Fibroblast of skin of right biceps (primary cell): ENCODE data around the gene KNG1.
A peak's percentile ranks its signal among the peaks of the same experiment; 100 is the strongest.
"Not testable (repeated sequence)": the region's sequence is repeated elsewhere in the genome, so short reads cannot be mapped to it uniquely, and the experiment has no call there.

Experiments
- DNase-seq: peaks from one replicate; pipeline ENCODE4 v3.0.0-alpha.2; 2013

KNG1 gene

DNA sequence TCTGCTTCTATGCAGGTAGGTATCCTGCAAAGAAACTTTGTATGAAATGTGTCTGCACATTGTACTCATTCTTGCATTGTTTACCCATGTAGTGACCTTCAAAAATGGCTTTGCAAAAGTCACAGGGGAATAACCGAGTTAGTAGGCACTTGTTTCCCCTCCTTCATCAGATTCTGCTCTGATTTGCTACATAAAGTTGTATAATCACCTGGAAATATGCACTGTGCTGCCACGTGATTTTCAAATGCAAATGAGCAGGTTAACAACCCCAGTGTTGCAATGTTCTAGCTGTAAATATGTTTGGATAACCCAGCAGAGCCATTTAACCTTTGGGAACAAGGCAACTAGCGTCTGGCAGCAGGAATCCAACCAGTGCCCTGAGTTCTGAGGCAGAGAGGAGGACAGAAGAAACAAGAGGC, at the start of gene KNG1:
Gene KNG1, plus strand, starts transcription at position 321 of the 419 bp plus-strand sequence. CDS start 184 bp downstream, outside the sequence.
- DNase-seq, result no peak

DNA sequence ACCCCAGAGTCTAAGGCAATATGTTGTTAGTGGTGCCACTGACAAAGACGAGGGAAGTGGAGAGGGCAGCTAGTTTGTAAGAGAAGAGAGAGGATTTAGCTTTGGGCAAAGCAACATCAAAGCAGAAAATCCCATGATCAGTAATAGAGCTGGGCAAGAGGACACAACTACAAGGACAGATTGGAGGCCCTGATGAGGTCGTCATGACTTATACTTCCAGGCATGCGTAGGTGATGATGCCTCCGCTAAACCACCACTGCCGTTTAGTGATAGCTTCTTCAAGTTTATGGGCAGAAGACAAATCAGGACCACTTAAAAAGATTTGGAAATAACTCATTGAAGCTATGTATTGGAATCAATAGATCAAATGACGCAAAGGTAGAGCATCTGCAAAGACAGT, 48.7 kb upstream of the KNG1 start:
- DNase-seq, result no peak

GRCh38 chr3:186669378-186670084, 47.6 kb upstream of the KNG1 start:
- DNase-seq, result no peak

GRCh38 chr3:186670155-186670554, 47.0 kb upstream of the KNG1 start:
- no peak for DNase-seq

- DNase-seq, result no peak
Measured at GRCh38 chr3:186671051-186671450, 46.1 kb upstream of the KNG1 start.

- no peak for DNase-seq
Measured at GRCh38 chr3:186678604-186679003, 38.6 kb upstream of the KNG1 start.

- no peak for DNase-seq
Measured at GRCh38 chr3:186679151-186679550, 38.0 kb upstream of the KNG1 start.

DNA sequence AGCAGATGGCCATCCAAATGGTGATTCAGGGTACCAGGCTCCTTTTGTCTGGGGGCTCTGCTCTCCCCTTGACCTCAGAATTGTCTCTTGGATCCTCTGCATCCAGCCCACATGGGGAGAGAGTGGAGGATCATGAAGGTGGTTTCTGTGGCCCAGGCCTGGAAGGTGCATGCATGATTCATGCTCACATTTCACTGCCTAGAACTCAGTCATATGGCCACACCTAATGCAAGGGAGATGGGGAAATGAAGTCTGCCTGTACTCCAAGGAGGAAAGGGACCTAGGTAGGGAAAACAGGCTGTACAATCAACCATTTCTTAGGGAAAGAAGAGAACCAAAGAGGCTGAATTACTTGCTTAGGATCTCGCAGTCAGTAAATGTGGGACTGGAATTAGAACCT, 36.3 kb upstream of the KNG1 start:
- DNase-seq, result no peak

- DNase-seq, result no peak
Measured at GRCh38 chr3:186682812-186683211, 34.3 kb upstream of the KNG1 start.

- no peak for DNase-seq
Measured at GRCh38 chr3:186683979-186684378, 33.2 kb upstream of the KNG1 start.

DNA sequence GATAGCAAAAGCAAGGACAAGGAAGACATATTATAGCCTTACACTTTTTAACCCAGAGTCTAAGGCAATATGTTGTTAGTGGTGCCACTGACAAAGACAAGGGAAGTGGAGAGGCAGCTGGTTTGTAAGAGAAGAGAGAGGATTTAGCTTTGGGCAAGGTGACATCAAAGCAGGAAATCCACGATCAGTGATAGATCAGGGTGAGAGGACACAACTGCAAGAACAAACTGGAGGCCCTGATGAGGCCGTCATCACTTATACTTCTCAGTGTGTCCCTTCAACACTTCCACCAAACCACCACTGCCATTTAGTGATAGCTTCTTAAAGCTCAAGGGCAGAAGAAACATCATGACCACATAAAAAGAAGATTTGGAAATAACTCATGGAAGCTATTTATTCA, 30.7 kb upstream of the KNG1 start:
- not testable (repeated sequence) for DNase-seq

- no peak for DNase-seq
Measured at GRCh38 chr3:186687120-186687651, 30.0 kb upstream of the KNG1 start.

DNA sequence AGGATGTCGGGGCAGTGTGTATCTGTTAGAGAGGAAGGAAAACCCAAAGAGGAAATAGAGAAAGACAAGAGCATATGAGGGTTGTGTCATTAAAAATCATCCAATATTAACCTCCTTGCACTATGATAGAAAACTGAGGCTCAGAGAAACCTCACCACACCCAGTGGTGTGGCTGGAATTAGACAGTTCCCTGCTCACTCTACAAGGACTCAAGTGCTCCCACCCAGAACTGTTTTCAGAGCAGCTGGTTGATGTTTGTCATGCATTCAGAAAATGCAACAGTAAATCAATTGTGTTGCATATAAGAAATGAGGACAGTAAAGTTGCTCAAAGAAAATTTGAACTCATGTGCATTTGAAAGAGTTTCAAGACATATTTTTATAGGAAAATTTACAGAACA, 26.9 kb upstream of the KNG1 start:
- DNase-seq, result not testable (repeated sequence)

GRCh38 chr3:186691676-186692075, 25.5 kb upstream of the KNG1 start:
- no peak for DNase-seq

GRCh38 chr3:186693843-186694242, 23.3 kb upstream of the KNG1 start:
- no peak for DNase-seq

DNA sequence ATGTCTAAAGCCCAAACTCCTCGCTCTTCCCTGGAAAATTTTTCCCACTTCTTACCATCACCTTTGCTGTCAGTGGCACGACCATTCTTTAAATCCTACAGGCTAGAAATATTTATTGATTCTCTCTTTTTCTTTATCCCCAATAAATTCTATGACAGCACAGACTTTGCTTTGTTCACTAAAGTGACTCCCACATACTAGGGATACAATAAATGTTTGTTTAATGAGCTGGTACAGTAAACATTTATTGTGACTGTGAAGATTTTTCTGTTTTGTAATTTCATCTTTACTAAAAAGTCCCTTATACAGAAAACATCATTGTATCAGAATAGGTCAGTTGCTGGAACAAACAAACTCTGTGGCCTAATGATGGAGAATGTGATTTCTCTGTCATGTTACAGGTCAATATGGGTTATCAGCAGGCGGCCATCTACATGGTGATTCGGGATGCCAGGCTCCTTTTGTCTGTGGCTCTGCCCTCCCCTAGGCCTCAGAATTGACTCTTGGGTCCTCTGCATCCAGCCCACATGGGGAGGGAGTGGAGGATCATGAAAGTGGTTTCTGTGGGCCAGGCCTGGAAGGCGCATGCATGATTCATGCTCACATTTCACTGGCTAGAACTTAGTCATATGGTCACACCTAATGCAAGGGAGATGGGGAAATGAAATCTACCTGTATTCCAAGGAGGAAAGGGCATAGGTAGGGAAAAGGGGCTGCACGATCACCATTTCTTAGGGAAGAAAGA, 22.7 kb upstream of the KNG1 start:
- no peak for DNase-seq

DNA sequence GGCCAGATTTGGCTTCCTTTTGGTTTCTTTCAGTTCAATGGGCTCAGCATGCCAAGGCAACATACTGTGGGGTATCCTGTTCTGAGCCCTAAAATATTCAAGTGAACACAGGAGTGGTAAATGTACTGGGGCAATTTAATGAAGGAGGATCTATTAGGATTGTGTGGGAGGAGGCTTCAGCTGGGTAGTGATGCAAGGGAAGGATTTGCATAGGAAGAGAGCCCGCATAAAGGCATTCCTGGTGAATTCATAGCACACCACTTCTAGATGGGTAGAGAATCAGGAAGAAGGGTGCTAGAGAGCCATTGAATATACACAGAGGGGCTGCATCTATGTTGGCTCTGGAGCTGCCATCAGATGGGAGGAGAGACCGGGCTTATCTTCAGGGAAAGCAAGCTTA, 20.6 kb upstream of the KNG1 start:
- no peak for DNase-seq

- DNase-seq, result no peak
Measured at GRCh38 chr3:186697510-186697909, 19.6 kb upstream of the KNG1 start.

DNA sequence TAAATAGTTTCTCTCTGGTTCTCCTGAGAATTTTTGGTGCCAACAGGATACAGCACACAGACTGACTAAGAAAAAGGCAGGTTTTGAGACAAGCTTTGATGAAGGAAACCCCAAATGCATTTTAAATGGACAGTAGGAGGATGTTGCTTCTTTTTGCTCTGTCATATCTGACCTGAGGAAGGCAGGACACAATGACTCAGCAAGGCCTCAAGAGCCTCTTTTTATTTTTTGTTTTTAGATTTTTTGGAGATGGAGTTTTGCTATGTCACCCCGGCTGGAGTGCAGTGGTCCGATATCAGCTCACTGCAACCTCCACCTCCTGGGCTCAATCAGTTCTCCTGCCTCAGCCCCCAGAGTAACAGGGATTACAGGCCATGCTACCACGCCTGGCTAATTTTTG, 16.9 kb upstream of the KNG1 start:
- DNase-seq, result peak; percentile 2

DNA sequence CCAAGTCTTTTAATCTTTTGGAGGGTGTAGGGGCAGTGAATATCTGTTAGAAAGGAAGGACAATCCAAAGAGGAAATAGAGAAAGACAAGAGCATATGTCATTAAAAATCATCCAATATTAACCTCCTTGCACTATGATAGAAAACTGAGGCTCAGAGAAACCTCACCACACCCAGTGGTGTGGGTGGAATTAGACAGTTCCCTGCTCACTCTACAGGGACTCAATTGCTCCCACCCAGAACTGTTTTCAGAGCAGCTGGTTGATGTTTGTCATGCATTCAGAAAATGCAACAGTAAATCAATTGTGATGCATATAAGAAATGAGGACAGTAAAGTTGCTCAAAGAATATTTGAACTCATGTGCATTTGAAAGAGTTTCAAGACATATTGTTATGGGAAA, 14.7 kb upstream of the KNG1 start:
- not testable (repeated sequence) for DNase-seq

GRCh38 chr3:186705882-186706780, 11.0 kb upstream of the KNG1 start:
- DNase-seq, result no peak

- no peak for DNase-seq
Measured at GRCh38 chr3:186708983-186709679, 8.0 kb upstream of the KNG1 start.

- DNase-seq, result not testable (repeated sequence)
Measured at GRCh38 chr3:186710694-186711093, 6.5 kb upstream of the KNG1 start.
